ENCODE data around the gene RAB36. TPM values are rescaled to one million over a fixed set of nuclear protein-coding genes. Genes with fewer than 3 reads are reported as not detected.

RAB36 gene
- total and polyA plus RNA-seq, 5 donors from 2014 or later: 0.17 to 0.61 (median 0.49) TPM; not detected in 1

DNA sequence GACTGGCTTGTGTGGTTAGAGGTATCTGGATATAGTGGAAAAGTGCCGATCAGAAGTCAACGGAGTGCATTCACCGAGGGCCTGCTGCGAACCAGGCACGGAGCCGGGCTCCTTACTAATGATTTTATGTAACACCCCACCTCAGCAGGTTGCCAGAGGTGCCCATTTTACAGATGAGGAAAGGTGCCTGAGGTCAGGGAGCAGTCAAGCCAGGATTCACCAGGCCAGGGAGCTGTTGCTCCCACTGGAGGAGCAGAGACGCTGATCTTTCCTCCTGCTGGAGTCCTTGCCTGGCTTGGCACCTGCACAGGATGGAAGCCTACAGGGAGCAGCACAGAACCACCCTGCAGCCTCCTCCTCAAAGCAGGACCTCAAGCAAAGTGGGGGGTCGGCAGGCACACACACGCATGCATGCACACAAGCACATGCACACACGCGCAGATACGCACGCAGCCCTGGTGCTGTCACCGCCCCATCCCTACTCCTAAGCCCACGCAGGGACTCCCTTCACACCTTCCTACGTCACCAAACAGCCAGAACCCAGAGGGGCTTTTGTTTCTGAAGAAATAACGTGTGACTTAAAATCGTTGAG, 19.7 kb upstream of the RAB36 start:
- no peak overlapping the region for H3K4me3 Mint-ChIP-seq
- peaks cover 0 to 2% (median 0%) of the 10 kb centered on the region in 7 donors for H3K9me3 Mint-ChIP-seq
- H3K4me1 Mint-ChIP-seq: peaks cover 0 to 5% (median 1%) of the 10 kb centered on the region in 4 donors
- Histone ChIP-seq H3K4me3 (ENCODE audit: low read depth, low read length) (no peak overlapping the region), H3K27ac (ENCODE audit: insufficient read depth, low read length, poor library complexity, severe bottlenecking) (no peak overlapping the region), H3K4me1 (ENCODE audit: control insufficient read depth, insufficient read depth, low read length, poor library complexity, severe bottlenecking) (no peaks in the 10 kb centered on the region), H3K36me3 (ENCODE audit: control insufficient read depth, insufficient read depth, low read length) (no peaks in the 10 kb centered on the region), H3K9me3 (ENCODE audit: control insufficient read depth in 2 of 2, low read length in 2 of 2) (no peaks in the 10 kb centered on the region), H3K27me3 (ENCODE audit: control insufficient read depth, insufficient read depth, low read length) (no peaks in the 10 kb centered on the region)
- DNase-seq: no peak
- ATAC-seq (ENCODE audit: low read depth in 2 of 2): no peak
- H3K27me3 Mint-ChIP-seq: peaks cover 4% of the 10 kb centered on the region
- no peaks in the 10 kb centered on the region for H3K36me3 Mint-ChIP-seq
- no peak overlapping the region for H3K27ac Mint-ChIP-seq

DNA sequence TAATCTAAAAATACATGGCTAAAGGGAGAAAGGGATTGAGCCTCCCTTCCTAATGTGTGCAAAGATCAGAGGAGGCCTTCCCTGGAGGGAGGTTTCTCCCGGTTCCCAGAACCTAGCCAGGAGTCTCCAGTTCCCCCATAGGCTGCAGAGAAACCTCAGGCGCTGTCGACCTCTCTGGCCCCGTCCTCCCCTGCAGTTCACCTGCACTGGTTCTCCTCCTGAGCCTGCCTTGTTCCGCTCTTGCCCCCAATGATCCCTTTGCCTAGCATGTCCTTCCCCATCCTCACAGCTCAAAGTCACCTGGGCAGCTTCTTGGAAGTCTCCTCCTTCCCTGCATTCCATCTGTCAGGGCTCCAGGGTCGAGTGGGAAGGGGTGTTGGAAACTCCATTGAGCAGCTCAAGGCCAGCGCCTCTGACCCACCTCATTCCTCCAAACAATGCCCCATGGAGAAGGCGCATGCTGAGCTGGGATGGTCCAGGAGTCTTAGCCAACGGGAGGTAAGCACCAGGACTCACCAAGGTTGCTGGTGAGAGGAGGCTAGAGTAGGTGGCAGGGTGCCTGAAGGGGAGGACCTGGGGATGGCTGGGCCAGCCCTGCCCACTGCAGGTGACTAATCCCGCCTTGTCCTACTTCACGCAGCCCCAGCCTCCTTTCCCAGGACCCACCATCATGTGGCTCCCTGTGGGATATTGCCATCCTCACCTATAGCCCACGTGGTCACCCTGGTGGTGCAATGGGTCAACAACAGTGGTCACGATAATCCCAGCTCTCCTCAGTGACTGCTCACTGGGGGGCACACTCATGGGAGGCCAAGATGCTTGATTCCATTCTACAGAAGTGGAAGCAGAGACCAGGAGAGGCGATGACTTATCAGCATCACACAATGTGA, 18.9 kb upstream of the RAB36 start:
- Mint-ChIP-seq H3K4me1 (peaks cover 0 to 3% (median 0%) of the 10 kb centered on the region in 4 donors), H3K9me3 (no peaks in the 10 kb centered on the region), H3K27me3 (peaks cover 4% of the 10 kb centered on the region), H3K36me3 (no peaks in the 10 kb centered on the region), H3K27ac (peak overlapping the region in 1 of 3 donors; percentile 42), H3K4me3 (no peak overlapping the region)
- Histone ChIP-seq H3K36me3 (ENCODE audit: control insufficient read depth, insufficient read depth, low read length) (no peaks in the 10 kb centered on the region), H3K9me3 (ENCODE audit: control insufficient read depth in 2 of 2, low read length in 2 of 2) (no peaks in the 10 kb centered on the region), H3K4me1 (ENCODE audit: control insufficient read depth, insufficient read depth, low read length, poor library complexity, severe bottlenecking) (no peaks in the 10 kb centered on the region), H3K27ac (ENCODE audit: insufficient read depth, low read length, poor library complexity, severe bottlenecking) (no peak overlapping the region), H3K4me3 (ENCODE audit: low read depth, low read length) (no peak overlapping the region), H3K27me3 (ENCODE audit: control insufficient read depth, insufficient read depth, low read length) (no peaks in the 10 kb centered on the region)
- DNase-seq (no peak), ATAC-seq (ENCODE audit: low read depth in 2 of 2) (no peak)

DNA sequence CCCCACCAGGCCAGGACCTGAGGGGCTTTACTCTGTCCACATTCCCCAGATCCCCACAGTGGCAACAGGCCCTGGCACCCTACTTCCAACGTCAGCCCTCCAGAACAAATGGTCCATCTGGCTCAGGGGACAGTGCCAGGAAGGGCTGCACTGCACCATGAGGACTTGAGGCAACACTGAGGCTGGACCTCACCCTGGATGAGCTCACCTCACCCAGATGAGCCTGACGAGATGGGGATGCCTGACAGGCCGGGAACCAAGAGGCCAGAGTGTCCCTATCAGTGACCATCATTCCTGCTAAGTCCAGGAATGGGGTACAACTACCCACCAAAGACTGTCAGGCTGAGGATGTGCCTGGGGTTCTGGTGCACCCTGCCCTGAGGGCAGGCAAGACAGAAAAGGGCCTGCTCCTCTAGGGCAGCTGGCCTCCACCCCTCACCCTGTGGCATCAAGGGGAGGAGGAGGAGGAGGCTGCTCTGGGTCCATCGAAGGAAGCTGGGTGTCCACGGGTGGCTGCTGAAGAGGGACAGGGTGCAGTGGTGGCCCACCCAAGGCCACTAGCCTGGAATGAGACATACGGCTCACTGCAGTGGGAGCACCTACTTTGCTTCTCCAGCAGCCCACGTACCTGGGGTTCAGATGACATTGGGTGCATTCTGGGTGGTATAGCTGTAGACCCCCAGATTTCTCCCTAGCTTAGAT, 18.1 kb upstream of the RAB36 start:
- Histone ChIP-seq H3K27ac (ENCODE audit: insufficient read depth, low read length, poor library complexity, severe bottlenecking) (no peak overlapping the region), H3K4me3 (ENCODE audit: low read depth, low read length) (no peak overlapping the region), H3K36me3 (ENCODE audit: control insufficient read depth, insufficient read depth, low read length) (no peaks in the 10 kb centered on the region), H3K27me3 (ENCODE audit: control insufficient read depth, insufficient read depth, low read length) (no peaks in the 10 kb centered on the region), H3K9me3 (ENCODE audit: control insufficient read depth in 2 of 2, low read length in 2 of 2) (no peaks in the 10 kb centered on the region), H3K4me1 (ENCODE audit: control insufficient read depth, insufficient read depth, low read length, poor library complexity, severe bottlenecking) (no peaks in the 10 kb centered on the region)
- Mint-ChIP-seq H3K9me3 (no peaks in the 10 kb centered on the region), H3K4me3 (no peak overlapping the region), H3K36me3 (no peaks in the 10 kb centered on the region), H3K27me3 (peaks cover 4% of the 10 kb centered on the region), H3K4me1 (peaks cover 0 to 3% (median 0%) of the 10 kb centered on the region in 4 donors), H3K27ac (no peak overlapping the region)
- ATAC-seq (ENCODE audit: low read depth in 2 of 2): no peak
- no peak for DNase-seq

DNA sequence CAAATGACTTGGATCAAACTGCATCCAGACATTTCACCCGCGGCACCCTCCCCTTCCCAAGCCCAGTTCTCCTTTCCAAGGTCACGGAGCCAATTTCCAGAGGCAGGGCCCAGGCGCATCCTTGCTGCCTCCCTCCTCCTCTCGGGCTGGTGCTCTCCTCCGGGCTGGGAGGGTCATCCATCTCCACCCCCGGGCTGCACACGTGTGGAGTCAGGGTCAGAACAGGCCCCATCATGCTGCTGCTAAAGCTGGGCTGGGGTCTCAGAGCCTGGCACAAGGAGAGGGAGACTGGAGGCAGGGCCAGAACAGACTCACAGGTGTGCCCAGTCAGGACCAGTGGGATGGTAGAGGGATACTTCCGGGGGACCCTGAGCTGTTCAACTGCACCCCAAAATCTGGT, 17.5 kb upstream of the RAB36 start:
- no peak overlapping the region for H3K27ac Mint-ChIP-seq
- no peak overlapping the region for H3K27ac ChIP-seq (ENCODE audit: insufficient read depth, low read length, poor library complexity, severe bottlenecking)
- DNase-seq: no peak
- H3K27me3 Mint-ChIP-seq: peaks cover 4% of the 10 kb centered on the region
- peaks cover 0 to 3% (median 0%) of the 10 kb centered on the region in 4 donors for H3K4me1 Mint-ChIP-seq
- no peaks in the 10 kb centered on the region for H3K36me3 Mint-ChIP-seq
- H3K4me1 ChIP-seq (ENCODE audit: control insufficient read depth, insufficient read depth, low read length, poor library complexity, severe bottlenecking): no peaks in the 10 kb centered on the region
- H3K36me3 ChIP-seq (ENCODE audit: control insufficient read depth, insufficient read depth, low read length): no peaks in the 10 kb centered on the region
- H3K4me3 Mint-ChIP-seq: no peak overlapping the region
- H3K9me3 Mint-ChIP-seq: no peaks in the 10 kb centered on the region
- no peaks in the 10 kb centered on the region for H3K9me3 ChIP-seq (ENCODE audit: control insufficient read depth in 2 of 2, low read length in 2 of 2)
- no peak overlapping the region for H3K4me3 ChIP-seq (ENCODE audit: low read depth, low read length)
- H3K27me3 ChIP-seq (ENCODE audit: control insufficient read depth, insufficient read depth, low read length): no peaks in the 10 kb centered on the region
- ATAC-seq (ENCODE audit: low read depth in 2 of 2): no peak

DNA sequence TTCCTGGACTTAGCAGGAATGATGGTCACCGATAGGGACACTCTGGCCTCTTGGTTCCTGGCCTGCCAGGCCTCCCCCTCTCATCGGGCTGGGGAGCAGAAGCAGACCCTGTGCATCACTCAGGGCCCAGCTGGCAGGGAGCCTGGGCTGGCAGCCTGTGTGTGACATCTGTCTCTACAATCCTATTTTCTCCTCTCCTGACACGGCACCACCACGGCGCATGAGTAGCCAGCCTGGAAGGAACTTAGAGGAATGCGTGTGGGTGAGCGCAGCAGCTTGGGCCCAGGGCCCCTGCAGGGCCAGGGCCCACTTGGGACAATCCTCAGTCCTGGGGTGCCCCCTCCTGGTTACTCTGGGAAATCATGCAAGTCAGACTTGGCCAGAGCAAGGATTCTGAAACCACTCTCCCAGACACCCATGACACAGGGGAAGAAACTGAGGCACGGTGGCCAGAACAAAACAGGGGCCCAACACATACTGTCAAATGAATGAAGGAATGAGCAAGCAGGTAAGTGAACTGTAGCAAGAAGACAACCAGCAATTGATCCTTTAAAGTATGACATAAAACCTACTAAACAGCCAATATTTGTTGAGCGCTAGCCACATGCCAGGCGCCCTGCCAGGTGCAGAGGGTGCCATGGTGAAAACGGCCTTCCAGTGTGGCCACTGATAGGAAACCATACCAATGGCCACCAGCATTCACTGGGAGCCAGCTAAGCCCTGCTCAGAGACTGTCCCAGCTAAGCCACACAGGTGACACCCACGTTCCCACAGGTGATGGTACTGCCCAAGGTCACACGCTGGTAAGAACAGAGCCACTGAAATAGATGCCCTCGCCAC, 16.8 kb upstream of the RAB36 start:
- no peaks in the 10 kb centered on the region for H3K36me3 Mint-ChIP-seq
- H3K27ac Mint-ChIP-seq: peak overlapping the region in 1 of 3 donors; percentile 71

DNA sequence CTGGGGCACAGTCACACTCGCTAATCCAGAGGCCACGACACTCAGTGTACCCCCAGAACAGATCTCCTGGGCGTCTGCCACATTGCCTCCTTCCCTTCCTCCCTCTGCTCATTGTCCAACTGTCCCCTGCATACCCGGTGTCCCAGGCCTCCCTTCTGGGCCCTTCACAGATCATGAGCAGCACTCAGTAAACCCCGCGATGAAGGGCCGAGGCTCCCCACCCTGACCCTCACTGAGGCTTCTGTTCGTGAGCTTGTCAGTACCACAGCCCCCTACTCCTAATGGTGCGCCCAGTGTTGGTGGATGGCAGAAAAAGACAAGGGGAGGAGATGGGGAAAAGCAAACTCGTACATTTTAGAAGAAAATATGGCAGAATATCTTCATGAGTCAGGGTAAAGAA, 16.1 kb upstream of the RAB36 start:
- no peak for DNase-seq
- Histone ChIP-seq H3K9me3 (ENCODE audit: control insufficient read depth in 2 of 2, low read length in 2 of 2) (no peaks in the 10 kb centered on the region), H3K27ac (ENCODE audit: insufficient read depth, low read length, poor library complexity, severe bottlenecking) (no peak overlapping the region), H3K4me3 (ENCODE audit: low read depth, low read length) (no peak overlapping the region), H3K27me3 (ENCODE audit: control insufficient read depth, insufficient read depth, low read length) (no peaks in the 10 kb centered on the region), H3K36me3 (ENCODE audit: control insufficient read depth, insufficient read depth, low read length) (no peaks in the 10 kb centered on the region), H3K4me1 (ENCODE audit: control insufficient read depth, insufficient read depth, low read length, poor library complexity, severe bottlenecking) (no peaks in the 10 kb centered on the region)
- ATAC-seq (ENCODE audit: low read depth in 2 of 2): no peak
- Mint-ChIP-seq H3K27ac (no peak overlapping the region), H3K27me3 (peaks cover 4% of the 10 kb centered on the region), H3K4me3 (no peak overlapping the region), H3K4me1 (peaks cover 0 to 3% (median 0%) of the 10 kb centered on the region in 4 donors), H3K9me3 (no peaks in the 10 kb centered on the region), H3K36me3 (no peaks in the 10 kb centered on the region)

More for the DNA sequence above, 16.8 kb upstream of the RAB36 start:
- ATAC-seq (ENCODE audit: low read depth in 2 of 2): peak; percentile 55 to 75
- Histone ChIP-seq H3K4me1 (ENCODE audit: control insufficient read depth, insufficient read depth, low read length, poor library complexity, severe bottlenecking) (no peaks in the 10 kb centered on the region), H3K27ac (ENCODE audit: insufficient read depth, low read length, poor library complexity, severe bottlenecking) (no peak overlapping the region), H3K9me3 (ENCODE audit: control insufficient read depth in 2 of 2, low read length in 2 of 2) (no peaks in the 10 kb centered on the region), H3K36me3 (ENCODE audit: control insufficient read depth, insufficient read depth, low read length) (no peaks in the 10 kb centered on the region), H3K4me3 (ENCODE audit: low read depth, low read length) (no peak overlapping the region), H3K27me3 (ENCODE audit: control insufficient read depth, insufficient read depth, low read length) (no peaks in the 10 kb centered on the region)
- peak; percentile 46 to 63 (median 62) for DNase-seq
- Mint-ChIP-seq H3K9me3 (no peaks in the 10 kb centered on the region), H3K27me3 (peaks cover 4% of the 10 kb centered on the region), H3K4me3 (no peak overlapping the region), H3K4me1 (peaks cover 0 to 3% (median 0%) of the 10 kb centered on the region in 4 donors)

DNA sequence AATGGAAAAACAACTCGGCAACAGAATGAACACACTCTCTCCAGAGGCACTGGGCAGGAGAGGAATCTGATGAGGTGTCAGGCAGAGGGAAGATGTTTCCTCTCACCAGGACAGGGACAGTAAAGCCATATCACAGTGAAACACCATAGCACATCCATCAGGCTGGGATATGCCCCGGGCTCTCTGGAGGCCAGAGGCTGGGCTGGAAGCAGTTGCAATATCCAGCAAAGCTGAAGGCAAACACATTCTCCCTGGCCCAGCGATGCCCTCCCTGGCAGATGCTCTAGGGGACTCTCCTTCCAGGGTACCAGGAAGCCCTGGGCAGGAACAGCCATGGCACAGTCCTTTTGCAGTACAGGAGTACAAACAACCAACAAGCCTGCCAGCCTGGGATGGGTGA, 14.6 kb upstream of the RAB36 start:
- H3K36me3 ChIP-seq (ENCODE audit: control insufficient read depth, insufficient read depth, low read length): no peaks in the 10 kb centered on the region
- H3K36me3 Mint-ChIP-seq: no peaks in the 10 kb centered on the region
- H3K9me3 Mint-ChIP-seq: no peaks in the 10 kb centered on the region
- H3K27me3 ChIP-seq (ENCODE audit: control insufficient read depth, insufficient read depth, low read length): no peaks in the 10 kb centered on the region
- no peak overlapping the region for H3K4me3 ChIP-seq (ENCODE audit: low read depth, low read length)
- no peak overlapping the region for H3K4me3 Mint-ChIP-seq
- no peak overlapping the region for H3K27ac ChIP-seq (ENCODE audit: insufficient read depth, low read length, poor library complexity, severe bottlenecking)
- no peak overlapping the region for H3K27ac Mint-ChIP-seq
- DNase-seq (no peak), ATAC-seq (ENCODE audit: low read depth in 2 of 2) (no peak)
- H3K4me1 ChIP-seq (ENCODE audit: control insufficient read depth, insufficient read depth, low read length, poor library complexity, severe bottlenecking): no peaks in the 10 kb centered on the region
- no peaks in the 10 kb centered on the region for H3K9me3 ChIP-seq (ENCODE audit: control insufficient read depth in 2 of 2, low read length in 2 of 2)
- peaks cover 4% of the 10 kb centered on the region for H3K27me3 Mint-ChIP-seq
- H3K4me1 Mint-ChIP-seq: peaks cover 0 to 3% (median 0%) of the 10 kb centered on the region in 4 donors
